NCI-H1092 treated with DMSO at 0.1 percent for 48 hours (cell line): Measurements from ENCODE around the gene ACER1.
"Not testable (repeated sequence)": the region's sequence is repeated elsewhere in the genome, so short reads cannot be mapped to it uniquely, and the experiment has no call there.

Experiments
- DNase-seq: peaks from one replicate; lab custom pipeline; 2025; lab: John Stamatoyannopoulos, UW

ACER1 gene

GRCh38 chr19:6355321-6356040, 22.1 kb upstream of the ACER1 start:
- DNase-seq = not testable (repeated sequence)

DNA sequence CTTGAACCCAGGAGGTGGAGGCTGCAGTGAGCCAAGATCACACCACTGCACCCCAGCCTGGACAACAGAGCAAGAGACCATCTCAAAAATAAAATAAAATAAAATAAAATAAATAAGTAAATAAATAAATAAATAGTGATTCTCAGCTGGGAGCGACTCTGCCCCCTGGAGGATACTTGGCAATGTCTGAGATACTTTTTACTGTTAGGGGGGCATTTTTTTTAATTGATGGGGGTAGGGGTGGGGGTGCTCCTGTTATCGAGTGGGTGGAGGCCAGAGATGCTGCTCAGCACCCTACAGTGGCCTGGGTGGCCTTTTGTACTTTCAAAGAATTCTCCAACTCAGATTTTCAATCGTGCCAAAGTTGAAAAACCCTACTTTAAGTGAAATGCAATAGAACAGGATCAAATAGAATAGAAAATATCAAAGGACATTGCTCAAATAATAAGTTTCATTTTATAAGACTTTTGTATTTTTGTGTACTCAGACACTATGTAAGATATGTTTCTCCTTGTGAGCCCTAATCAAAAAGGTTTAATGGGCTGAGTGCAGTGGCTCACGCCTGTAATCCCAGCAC, 20.8 kb upstream of the ACER1 start:
- no peak for DNase-seq

DNA sequence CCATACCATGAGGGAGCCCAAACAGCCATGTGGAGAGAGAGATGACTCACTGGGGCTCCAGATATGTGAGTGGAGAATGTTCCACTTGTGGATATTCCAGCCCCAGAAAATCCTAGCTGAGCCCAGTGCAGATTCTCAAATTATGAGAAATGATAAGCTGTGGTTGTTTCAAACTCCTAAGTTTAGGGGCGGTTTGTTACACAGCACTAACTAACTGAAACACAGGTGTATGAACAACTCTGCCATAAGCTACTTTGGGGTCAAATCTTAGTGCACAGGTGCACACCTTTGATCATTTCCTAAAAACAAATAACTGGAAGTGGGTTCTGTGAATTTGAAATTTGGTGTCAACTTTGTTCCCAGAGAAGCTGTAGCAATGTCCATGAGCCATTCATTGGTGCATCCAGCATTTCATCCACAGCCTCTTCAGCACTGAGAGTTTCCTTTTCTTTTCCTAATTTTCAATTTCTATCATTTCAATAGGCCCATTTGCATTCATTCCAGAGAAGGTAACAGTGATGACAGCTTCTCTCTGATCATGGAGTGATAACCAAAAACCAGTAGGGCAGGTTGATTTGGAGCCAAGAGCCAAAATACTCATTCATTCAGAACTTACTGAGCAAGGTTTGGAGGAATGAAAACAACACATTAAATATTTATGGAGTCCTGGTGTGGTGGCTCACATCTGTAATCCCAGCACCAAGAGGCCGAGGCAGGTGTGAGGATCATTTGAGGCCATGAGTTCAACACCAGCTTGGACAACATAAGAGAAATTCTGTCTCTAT, 19.2 kb upstream of the ACER1 start:
- DNase-seq = no peak

GRCh38 chr19:6350688-6351087, 17.3 kb upstream of the ACER1 start:
- DNase-seq = no peak

DNA sequence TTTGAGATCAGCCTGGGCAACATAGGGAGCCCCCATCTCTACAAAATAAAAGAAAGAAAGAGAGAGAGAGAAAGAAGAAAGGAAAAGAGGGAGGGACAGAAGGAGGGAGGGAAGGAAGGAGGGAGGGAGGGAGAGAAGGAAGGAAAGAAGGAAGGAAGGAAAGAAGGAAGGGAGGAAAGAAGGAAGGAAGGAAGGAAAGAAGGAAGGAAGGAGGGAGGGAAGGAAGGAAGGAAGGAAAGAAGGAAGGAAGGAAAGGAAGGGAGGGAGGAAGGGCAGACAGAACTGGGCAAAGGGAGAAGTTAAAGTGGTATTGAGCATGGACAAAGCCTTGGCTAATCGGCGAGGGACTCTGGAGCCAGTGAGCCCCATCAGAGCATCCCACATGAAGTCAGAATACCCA, 15.9 kb upstream of the ACER1 start:
- DNase-seq = not testable (repeated sequence)

- DNase-seq = no peak
These were observed 10.1 kb upstream of the ACER1 start for GRCh38 chr19:6343462-6343861.

- DNase-seq = peak; percentile 3
These were observed 7.2 kb upstream of the ACER1 start for GRCh38 chr19:6340493-6341201.

GRCh38 chr19:6334490-6335285, 1.3 kb upstream of the ACER1 start:
- no peak for DNase-seq

- no peak for DNase-seq
These were observed 6.6 kb downstream of the ACER1 start for GRCh38 chr19:6326815-6327214.

GRCh38 chr19:6325614-6326013, 7.8 kb downstream of the ACER1 start:
- no peak for DNase-seq

DNA sequence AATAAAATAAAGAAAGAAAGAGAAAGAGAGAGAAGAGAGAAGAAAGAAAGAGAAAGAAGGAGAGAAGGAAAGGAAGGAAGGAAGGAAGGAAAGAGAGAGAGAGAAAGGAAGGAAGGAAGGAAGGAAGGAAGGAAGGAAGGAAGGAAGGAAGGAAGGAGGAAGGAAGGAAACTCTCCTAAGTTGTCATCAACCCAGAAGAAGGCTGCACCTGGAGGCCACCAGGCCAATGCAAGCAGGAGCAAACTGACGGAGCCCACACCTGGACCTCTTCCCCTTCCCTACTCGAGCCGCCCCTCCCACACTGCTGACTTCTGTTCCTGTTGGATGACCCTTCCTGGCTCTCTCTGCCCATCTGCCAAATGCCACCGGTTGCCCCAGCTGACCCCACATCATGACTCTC, 8.7 kb downstream of the ACER1 start:
- DNase-seq = no peak

- no peak for DNase-seq
These were observed 11.1 kb downstream of the ACER1 start for GRCh38 chr19:6322284-6322683.

GRCh38 chr19:6319376-6319775, 14.0 kb downstream of the ACER1 start:
- no peak for DNase-seq

GRCh38 chr19:6318772-6319171, 14.6 kb downstream of the ACER1 start:
- DNase-seq = no peak

GRCh38 chr19:6315646-6316045, 17.8 kb downstream of the ACER1 start:
- DNase-seq = not testable (repeated sequence)

DNA sequence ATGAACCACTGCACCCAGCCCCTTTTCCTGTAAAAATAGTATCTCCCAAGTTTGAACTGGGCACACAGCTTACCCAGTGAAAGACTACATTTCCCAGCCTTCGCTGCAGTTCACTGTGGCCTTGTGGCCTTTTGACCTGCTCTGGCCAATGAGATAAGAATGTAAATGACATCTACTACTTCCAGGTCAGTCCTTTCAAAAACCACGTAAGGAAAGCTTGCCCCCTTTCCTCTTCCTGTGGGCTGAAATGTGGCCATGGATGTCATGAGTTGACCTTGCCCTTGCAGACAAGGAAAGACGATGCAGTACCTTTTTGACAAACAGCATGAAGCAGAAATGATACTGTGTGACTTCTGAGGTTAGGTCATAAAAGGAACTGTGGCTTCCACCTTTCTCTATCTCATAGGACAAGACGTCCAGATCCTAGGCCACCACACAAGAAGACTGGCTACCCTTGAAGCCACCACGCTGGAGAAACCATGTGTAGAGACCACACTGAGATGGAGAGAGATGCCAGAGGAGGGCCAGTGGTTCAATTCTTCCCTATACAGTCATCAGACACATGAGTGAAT, 19.9 kb downstream of the ACER1 start:
- DNase-seq = no peak

DNA sequence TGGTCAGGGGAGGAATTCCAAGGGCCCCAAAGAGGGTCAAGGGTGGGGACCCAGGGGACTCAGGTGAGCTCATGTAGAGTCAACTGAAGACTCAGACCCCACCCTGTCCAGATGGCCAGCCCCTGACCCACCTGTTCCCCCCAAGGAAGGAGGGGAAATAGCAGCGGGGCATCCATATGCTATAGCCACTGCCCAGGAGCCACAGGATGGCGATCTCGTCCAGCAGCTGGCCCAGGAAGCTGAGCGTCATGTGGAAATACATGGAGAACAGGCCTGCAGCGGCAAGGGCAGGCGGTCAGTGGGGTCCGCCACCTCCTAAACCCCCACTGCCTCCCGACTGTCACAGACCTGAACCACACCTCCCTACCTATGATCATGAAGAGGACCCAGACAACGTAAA, 21.4 kb downstream of the ACER1 start:
- DNase-seq = no peak

DNA sequence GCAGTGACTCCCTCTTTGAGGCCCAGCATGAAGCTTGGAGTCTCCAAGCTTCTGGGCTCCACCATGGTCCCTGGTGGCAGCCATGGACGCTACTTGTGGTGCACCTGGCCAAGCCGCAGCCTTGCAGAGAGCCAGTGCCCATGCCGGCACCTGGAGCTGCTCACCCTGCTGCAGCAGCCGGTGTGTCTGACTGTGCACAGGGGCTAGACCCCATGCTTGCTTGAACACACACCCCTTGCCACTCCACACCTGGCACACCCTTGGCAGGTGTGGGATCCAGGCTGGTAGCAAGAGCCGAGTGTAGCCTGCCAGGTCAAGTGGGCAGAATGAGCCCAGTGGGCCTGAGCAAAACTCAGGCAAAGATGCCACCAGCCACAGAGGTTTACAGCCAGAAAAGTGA, 35.0 kb downstream of the ACER1 start:
- no peak for DNase-seq

DNA sequence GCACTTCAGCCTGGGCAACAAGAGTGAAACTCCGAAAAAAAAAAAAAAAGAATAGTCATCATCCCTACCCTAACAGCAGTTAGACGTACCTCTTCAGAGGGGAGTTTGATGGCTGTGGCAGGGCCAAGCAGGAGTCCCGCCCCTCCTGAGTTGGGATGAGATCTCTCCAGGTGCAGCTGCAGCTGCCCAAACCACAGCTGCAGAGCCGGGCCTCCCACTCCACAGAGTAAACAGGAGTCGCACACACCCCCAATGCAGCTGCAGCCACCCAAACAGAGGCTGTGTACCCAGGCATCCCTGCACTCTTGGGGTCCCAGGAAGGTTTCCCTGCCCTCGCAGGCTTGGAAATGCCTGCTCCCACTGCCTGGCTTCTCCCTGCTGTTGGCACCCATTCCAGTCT, 36.2 kb downstream of the ACER1 start:
- no peak for DNase-seq

DNA sequence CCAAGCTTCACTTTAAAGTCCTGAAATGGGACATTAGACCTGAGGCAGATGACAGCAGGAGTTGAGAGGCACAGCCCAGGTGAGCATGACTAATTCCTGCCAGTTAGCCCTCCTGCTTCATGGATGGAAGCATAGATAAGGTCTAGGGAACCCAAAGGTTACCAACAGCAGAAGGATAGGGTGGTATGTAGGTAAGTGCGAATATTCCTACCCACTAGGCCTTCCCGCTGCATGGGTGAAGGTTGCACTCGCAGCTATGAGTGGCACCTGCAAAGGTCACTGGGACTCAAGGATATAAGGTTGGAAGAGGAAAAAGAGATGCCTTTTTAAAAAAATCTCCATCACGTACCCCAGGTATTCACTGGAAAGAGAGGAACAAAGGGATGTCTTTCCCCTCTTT, 41.4 kb downstream of the ACER1 start:
- no peak for DNase-seq

GRCh38 chr19:6288737-6289136, 44.7 kb downstream of the ACER1 start:
- DNase-seq = no peak
